Pancreas (tissue), 10 donors: ENCODE measurements around the gene AKAP11. TPM values are rescaled to one million over a fixed set of nuclear protein-coding genes. Genes with fewer than 3 reads are reported as not detected.
A peak's percentile ranks its signal among the peaks of the same experiment; 100 is the strongest.

Source experiments
- ATAC-seq, 4 donors: fragments of 200-7000 bp; cut with Tn5 transposase; one replicate each; pipeline versions ENCODE4 v1.8.0 to v1.9.1; 2020; ENCODE audit warnings: mild to moderate bottlenecking in 4 of 4, moderate library complexity in 4 of 4
- DNase-seq, 6 donors: peaks; one replicate each; pipeline ENCODE4 v3.0.0-alpha.2; 2020
- FAIRE-seq: peaks from 2 replicates; lab custom pipeline; 2012; peaks lifted over from hg19 to GRCh38; lab: Jason Lieb, UNC
- H3K27ac ChIP-seq, 4 donors: fragments of 200-600 bp; sonication (generic); 1 replicate in 3 of 4; 2 replicates in 1 of 4; pipeline versions ENCODE4 v1.5.0 to v1.8.0; 2020
- H3K27me3 ChIP-seq, 4 donors: fragments of 200-600 bp; one replicate each; pipeline ENCODE4 v1.8.0; 2021
- H3K36me3 ChIP-seq, 3 donors: fragments of 200-600 bp; sonication (generic) in 1 of 3; one replicate each; pipeline versions ENCODE4 v1.5.0 to v1.8.0; 2020 to 2021
- H3K4me1 ChIP-seq, 3 donors: fragments of 200-600 bp; one replicate each; pipeline ENCODE4 v1.8.0; 2021
- H3K4me3 ChIP-seq, 4 donors: fragments of 200-600 bp; sonication (generic) in 2 of 4; one replicate each; pipeline versions ENCODE4 v1.5.0 to v1.8.0; 2020 to 2021
- H3K9me3 ChIP-seq, 4 donors: fragments of 200-600 bp; one replicate each; pipeline ENCODE4 v1.8.0; 2021
- CTCF ChIP-seq, 4 donors: fragments of 200-600 bp; sonication (generic) in 3 of 4; IDR thresholded peaks; one replicate each; pipeline versions ENCODE4 v1.5.0 to v1.8.0; 2021; ENCODE audit warnings: antibody characterized with exemption in 4 of 4
- WGBS, 2 donors: extraction: QIAGEN DNeasy Blood & Tissue Kit; methylation state at CpG; one replicate each; pipeline ENCODE4 v1.1.7; 2013; 5-methylcytosine and 5-hydroxymethylcytosine counted together
- intact Hi-C, 3 donors: fragments of 100-400 bp; cut with DNase I; formaldehyde crosslinking; loops; one replicate each; pipeline versions ENCODE4 v1.11.1 to v1.14.2; 2022
- polyA plus RNA-seq, 2 donors: library from polyadenylated mRNA; stranded (reverse); fragments of 200-250 nt; gene quantifications; one replicate each; pipeline ENCODE4 v1.2.3, GENCODE V29; 2013
- total RNA-seq, 6 donors: library from RNA; stranded (reverse); fragmentation: NEBNext Ultra II Directional in 4 of 6; extraction: Animal tissue kit (Norgen Biotek cat#: 25700) in 4 of 6; gene quantifications; one replicate each; pipeline versions ENCODE4 v1.2.1 to v1.2.4, GENCODE V29; 2021 to 2023
- donor health status: healthy with polysubstance abuse.
- donor health status: DM: no; HTN: no; CAD: no; lungs with moderate emphysema.
- donor health status: DM: no; HTN: no; CAD: no.
- donor health status: control.
- donor health status: control.
- donor health status: Bipolar disorder and iron deficiency.
- donor health status: DM: yes; HTN: yes; CAD: no.
- donor health status: DM: no; HTN: no; CAD: no.
- donor health status: DM: no; HTN: no; CAD: no.
- donor health status: DM: yes; HTN: yes; CAD: no.

Gene AKAP11
- total and polyA plus RNA-seq, 8 donors, result 3.0 to 15.5 (median 8.3) TPM

GRCh38 chr13:42307461-42307860 lies 35.5 kb downstream of the AKAP11 start:
- H3K27me3 ChIP-seq, result peaks cover 0 to 4% (median 0%) of the 10 kb centered on the region in 4 donors
- no peak overlapping the region for H3K4me3 ChIP-seq
- FAIRE-seq, result no peak
- peaks cover 0 to 5% (median 0%) of the 10 kb centered on the region in 3 donors for H3K36me3 ChIP-seq
- intact Hi-C loops, result no loop called here
- no peaks in the 10 kb centered on the region for H3K9me3 ChIP-seq
- H3K27ac ChIP-seq, result no peak overlapping the region
- ATAC-seq, result no peak
- H3K4me1 ChIP-seq, result no peaks in the 10 kb centered on the region
- TF ChIP-seq CTCF (IDR thresholded peaks at IDR 0.05), result no peak
- 73 to 74% methylated on average over 4 of the region's 4 CpGs for WGBS, 2 donors
- no peak for DNase-seq

- Histone ChIP-seq H3K27ac (no peak overlapping the region), H3K9me3 (no peaks in the 10 kb centered on the region), H3K4me3 (no peak overlapping the region), H3K36me3 (no peaks in the 10 kb centered on the region), H3K4me1 (no peaks in the 10 kb centered on the region), H3K27me3 (peaks cover 0 to 4% (median 0%) of the 10 kb centered on the region in 4 donors)
- FAIRE-seq, result no peak
- intact Hi-C loops, result no loop called here
- no peak for TF ChIP-seq CTCF (IDR thresholded peaks at IDR 0.05)
- DNase-seq, result no peak
- 81 to 86% methylated on average over 2 of the region's 2 CpGs for WGBS, 2 donors
- ATAC-seq, result no peak
These were observed 41.0 kb downstream of the AKAP11 start for GRCh38 chr13:42312817-42313431.

GRCh38 chr13:42318570-42318969 lies 46.6 kb downstream of the AKAP11 start:
- Histone ChIP-seq H3K9me3 (no peaks in the 10 kb centered on the region), H3K4me3 (no peak overlapping the region), H3K27me3 (no peaks in the 10 kb centered on the region), H3K4me1 (no peaks in the 10 kb centered on the region), H3K27ac (no peak overlapping the region), H3K36me3 (peaks cover 0 to 6% (median 0%) of the 10 kb centered on the region in 3 donors)
- DNase-seq (no peak), FAIRE-seq (no peak), ATAC-seq (no peak)
- no peak for TF ChIP-seq CTCF (IDR thresholded peaks at IDR 0.05)
- intact Hi-C loops, result no loop called here
- 84 to 87% methylated on average over 3 of the region's 3 CpGs for WGBS, 2 donors

GRCh38 chr13:42320375-42320787 lies 48.4 kb downstream of the AKAP11 start:
- Histone ChIP-seq H3K27ac (no peak overlapping the region), H3K36me3 (peaks cover 0 to 6% (median 0%) of the 10 kb centered on the region in 3 donors), H3K9me3 (no peaks in the 10 kb centered on the region), H3K4me1 (no peaks in the 10 kb centered on the region), H3K4me3 (no peak overlapping the region), H3K27me3 (no peaks in the 10 kb centered on the region)
- TF ChIP-seq CTCF (IDR thresholded peaks at IDR 0.05), result no peak
- DNase-seq, result no peak
- no peak for ATAC-seq
- FAIRE-seq, result no peak
- intact Hi-C loops, result no loop called here
- 88% methylated on average over 4 of the region's 4 CpGs for WGBS, 2 donors

- no peak overlapping the region for H3K4me3 ChIP-seq
- H3K4me1 ChIP-seq, result no peaks in the 10 kb centered on the region
- H3K27ac ChIP-seq, result no peak overlapping the region
- peak; percentile 66 for FAIRE-seq
- H3K27me3 ChIP-seq, result no peaks in the 10 kb centered on the region
- ATAC-seq, result no peak
- WGBS, 2 donors, result 86 to 89% methylated on average over 2 of the region's 2 CpGs
- no peak for DNase-seq
- no peaks in the 10 kb centered on the region for H3K9me3 ChIP-seq
- peaks cover 0 to 6% (median 0%) of the 10 kb centered on the region in 3 donors for H3K36me3 ChIP-seq
- intact Hi-C loops, result no loop called here
- TF ChIP-seq CTCF (IDR thresholded peaks at IDR 0.05), result no peak
These were observed 50.9 kb downstream of the AKAP11 start for GRCh38 chr13:42322806-42323205.
